Measurements from ENCODE around the gene EMILIN3.

The EMILIN3 gene

DNA sequence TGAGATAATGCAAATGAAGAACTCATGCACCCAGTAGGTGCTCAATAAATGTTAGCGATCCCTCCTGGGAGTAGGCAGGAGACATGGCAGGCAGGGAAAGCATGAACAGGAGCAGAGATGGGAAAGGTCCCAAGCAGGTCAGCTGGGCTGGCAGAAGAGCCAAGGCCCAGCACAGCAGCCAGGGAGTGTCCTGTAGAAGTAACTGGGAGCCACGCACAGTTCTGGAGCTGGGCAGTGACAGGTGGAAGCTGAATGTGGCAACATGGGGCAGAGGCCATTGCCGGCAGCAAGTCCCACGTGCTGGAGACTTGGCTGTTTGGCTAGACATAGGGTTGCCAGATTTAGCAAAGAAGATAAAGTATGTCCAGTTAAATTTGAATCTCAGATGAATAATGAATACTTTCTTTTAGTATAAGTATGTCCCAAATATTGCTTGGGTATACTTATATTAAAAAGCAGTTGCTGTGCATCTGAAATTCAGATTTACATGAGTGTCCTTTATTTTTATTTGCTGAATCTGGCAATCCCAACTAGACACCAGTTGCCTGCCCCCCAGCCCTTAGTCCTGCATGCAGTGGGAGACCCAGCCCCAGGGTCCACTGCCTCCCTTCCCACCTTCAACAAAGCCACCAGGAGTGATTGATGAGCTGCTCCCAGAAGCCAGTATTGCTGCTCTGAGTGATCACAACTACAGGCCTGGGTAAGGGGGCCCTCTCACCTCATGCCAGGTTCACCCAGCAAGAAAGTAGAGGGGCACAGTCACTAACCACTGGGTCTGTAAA is 29.7 kb downstream of the EMILIN3 start:
- no peak for ATAC-seq
- TF ChIP-seq ZNF8 (CRISPR knock-in tag; IDR thresholded peaks at IDR 0.05) (no peak), CSDC2 (CRISPR knock-in tag; IDR thresholded peaks at IDR 0.05) (no peak), OSR1 (CRISPR knock-in tag; IDR thresholded peaks at IDR 0.05) (no peak), ZC3H10 (CRISPR knock-in tag; IDR thresholded peaks at IDR 0.05) (no peak)
- TF ChIP-seq, protein P1, sequence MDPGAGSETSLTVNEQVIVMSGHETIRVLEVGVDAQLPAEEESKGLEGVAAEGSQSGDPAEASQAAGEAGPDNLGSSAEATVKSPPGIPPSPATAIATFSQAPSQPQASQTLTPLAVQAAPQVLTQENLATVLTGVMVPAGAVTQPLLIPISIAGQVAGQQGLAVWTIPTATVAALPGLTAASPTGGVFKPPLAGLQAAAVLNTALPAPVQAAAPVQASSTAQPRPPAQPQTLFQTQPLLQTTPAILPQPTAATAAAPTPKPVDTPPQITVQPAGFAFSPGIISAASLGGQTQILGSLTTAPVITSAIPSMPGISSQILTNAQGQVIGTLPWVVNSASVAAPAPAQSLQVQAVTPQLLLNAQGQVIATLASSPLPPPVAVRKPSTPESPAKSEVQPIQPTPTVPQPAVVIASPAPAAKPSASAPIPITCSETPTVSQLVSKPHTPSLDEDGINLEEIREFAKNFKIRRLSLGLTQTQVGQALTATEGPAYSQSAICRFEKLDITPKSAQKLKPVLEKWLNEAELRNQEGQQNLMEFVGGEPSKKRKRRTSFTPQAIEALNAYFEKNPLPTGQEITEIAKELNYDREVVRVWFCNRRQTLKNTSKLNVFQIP (CRISPR knock-in tag; IDR thresholded peaks at IDR 0.05; ENCODE audit: borderline replicate concordance, low read depth): no peak

DNA sequence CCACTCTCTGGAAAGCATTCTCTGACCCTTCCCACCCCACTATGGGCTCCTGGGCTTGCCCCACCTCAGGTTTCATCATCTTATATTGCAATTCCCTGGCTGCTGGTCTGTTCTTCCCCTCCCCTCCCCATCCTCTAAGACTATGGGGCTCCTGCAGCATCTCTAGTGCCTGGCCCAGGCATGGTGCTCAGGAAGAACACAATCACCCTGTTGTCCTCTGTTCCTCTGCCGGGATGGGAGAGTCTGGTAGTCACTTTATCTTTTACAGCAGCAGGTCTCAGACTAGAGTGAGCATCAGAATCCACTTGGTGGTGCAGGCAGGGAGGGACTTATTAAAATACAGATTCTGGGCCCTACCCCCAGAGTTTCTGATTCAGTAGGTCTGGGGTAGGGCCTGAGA is 31.0 kb downstream of the EMILIN3 start:
- TF ChIP-seq, protein P2, sequence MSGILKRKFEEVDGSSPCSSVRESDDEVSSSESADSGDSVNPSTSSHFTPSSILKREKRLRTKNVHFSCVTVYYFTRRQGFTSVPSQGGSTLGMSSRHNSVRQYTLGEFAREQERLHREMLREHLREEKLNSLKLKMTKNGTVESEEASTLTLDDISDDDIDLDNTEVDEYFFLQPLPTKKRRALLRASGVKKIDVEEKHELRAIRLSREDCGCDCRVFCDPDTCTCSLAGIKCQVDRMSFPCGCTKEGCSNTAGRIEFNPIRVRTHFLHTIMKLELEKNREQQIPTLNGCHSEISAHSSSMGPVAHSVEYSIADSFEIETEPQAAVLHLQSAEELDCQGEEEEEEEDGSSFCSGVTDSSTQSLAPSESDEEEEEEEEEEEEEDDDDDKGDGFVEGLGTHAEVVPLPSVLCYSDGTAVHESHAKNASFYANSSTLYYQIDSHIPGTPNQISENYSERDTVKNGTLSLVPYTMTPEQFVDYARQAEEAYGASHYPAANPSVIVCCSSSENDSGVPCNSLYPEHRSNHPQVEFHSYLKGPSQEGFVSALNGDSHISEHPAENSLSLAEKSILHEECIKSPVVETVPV (CRISPR knock-in tag; IDR thresholded peaks at IDR 0.05): no peak
- TF ChIP-seq GLIS3 (CRISPR knock-in tag; IDR thresholded peaks at IDR 0.05): no peak
- TF ChIP-seq, protein P3, sequence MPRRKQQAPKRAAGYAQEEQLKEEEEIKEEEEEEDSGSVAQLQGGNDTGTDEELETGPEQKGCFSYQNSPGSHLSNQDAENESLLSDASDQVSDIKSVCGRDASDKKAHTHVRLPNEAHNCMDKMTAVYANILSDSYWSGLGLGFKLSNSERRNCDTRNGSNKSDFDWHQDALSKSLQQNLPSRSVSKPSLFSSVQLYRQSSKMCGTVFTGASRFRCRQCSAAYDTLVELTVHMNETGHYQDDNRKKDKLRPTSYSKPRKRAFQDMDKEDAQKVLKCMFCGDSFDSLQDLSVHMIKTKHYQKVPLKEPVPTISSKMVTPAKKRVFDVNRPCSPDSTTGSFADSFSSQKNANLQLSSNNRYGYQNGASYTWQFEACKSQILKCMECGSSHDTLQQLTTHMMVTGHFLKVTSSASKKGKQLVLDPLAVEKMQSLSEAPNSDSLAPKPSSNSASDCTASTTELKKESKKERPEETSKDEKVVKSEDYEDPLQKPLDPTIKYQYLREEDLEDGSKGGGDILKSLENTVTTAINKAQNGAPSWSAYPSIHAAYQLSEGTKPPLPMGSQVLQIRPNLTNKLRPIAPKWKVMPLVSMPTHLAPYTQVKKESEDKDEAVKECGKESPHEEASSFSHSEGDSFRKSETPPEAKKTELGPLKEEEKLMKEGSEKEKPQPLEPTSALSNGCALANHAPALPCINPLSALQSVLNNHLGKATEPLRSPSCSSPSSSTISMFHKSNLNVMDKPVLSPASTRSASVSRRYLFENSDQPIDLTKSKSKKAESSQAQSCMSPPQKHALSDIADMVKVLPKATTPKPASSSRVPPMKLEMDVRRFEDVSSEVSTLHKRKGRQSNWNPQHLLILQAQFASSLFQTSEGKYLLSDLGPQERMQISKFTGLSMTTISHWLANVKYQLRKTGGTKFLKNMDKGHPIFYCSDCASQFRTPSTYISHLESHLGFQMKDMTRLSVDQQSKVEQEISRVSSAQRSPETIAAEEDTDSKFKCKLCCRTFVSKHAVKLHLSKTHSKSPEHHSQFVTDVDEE (CRISPR knock-in tag; IDR thresholded peaks at IDR 0.05): no peak
- TF ChIP-seq SNAI2 (CRISPR knock-in tag; IDR thresholded peaks at IDR 0.05): no peak
- TF ChIP-seq RARB (CRISPR knock-in tag; IDR thresholded peaks at IDR 0.05): no peak
- no peak for TF ChIP-seq ZNF8 (CRISPR knock-in tag; IDR thresholded peaks at IDR 0.05)
- TF ChIP-seq OSR1 (CRISPR knock-in tag; IDR thresholded peaks at IDR 0.05): no peak
- no peak for TF ChIP-seq ZC3H10 (CRISPR knock-in tag; IDR thresholded peaks at IDR 0.05)
- TF ChIP-seq, protein P1 (CRISPR knock-in tag; IDR thresholded peaks at IDR 0.05; ENCODE audit: borderline replicate concordance, low read depth): no peak
- TF ChIP-seq ZNF70 (CRISPR knock-in tag; IDR thresholded peaks at IDR 0.05): no peak
- no peak for TF ChIP-seq ISL1 (CRISPR knock-in tag; IDR thresholded peaks at IDR 0.05)
- TF ChIP-seq, protein P4, sequence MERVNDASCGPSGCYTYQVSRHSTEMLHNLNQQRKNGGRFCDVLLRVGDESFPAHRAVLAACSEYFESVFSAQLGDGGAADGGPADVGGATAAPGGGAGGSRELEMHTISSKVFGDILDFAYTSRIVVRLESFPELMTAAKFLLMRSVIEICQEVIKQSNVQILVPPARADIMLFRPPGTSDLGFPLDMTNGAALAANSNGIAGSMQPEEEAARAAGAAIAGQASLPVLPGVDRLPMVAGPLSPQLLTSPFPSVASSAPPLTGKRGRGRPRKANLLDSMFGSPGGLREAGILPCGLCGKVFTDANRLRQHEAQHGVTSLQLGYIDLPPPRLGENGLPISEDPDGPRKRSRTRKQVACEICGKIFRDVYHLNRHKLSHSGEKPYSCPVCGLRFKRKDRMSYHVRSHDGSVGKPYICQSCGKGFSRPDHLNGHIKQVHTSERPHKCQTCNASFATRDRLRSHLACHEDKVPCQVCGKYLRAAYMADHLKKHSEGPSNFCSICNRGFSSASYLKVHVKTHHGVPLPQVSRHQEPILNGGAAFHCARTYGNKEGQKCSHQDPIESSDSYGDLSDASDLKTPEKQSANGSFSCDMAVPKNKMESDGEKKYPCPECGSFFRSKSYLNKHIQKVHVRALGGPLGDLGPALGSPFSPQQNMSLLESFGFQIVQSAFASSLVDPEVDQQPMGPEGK (CRISPR knock-in tag; IDR thresholded peaks at IDR 0.05; ENCODE audit: borderline replicate concordance): no peak
- no peak for TF ChIP-seq TOX (CRISPR knock-in tag; IDR thresholded peaks at IDR 0.05; ENCODE audit: borderline replicate concordance)
- TF ChIP-seq BACH2 (CRISPR knock-in tag; IDR thresholded peaks at IDR 0.05; ENCODE audit: borderline replicate concordance): no peak
- TF ChIP-seq ZNF565 (CRISPR knock-in tag; conservative IDR thresholded peaks at IDR 0.05; ENCODE audit: low read depth): no peak
- TF ChIP-seq ZFP30 (CRISPR knock-in tag; IDR thresholded peaks at IDR 0.05): no peak
- no peak for TF ChIP-seq ESRRG (CRISPR knock-in tag; IDR thresholded peaks at IDR 0.05)
- no peak for ATAC-seq
